Astrocyte (in vitro differentiated cells and primary cell): Measurements from ENCODE around the gene CFL1. TPM values are rescaled to one million over a fixed set of nuclear protein-coding genes. Genes with fewer than 3 reads are reported as not detected.

Source experiments
- DNase-seq: peaks from one replicate; pipeline ENCODE4 v3.0.0-alpha.2; 2010; ENCODE audit warnings: low read depth
- FAIRE-seq: peaks from 2 replicates; lab custom pipeline; 2011; peaks lifted over from hg19 to GRCh38; lab: Jason Lieb, UNC
- H2AFZ ChIP-seq: 2 replicates; pipeline ENCODE4 v1.6.0; 2012; ENCODE audit warnings: low read depth, low read length, inconsistent platforms
- H3K27ac ChIP-seq: 2 replicates; pipeline ENCODE4 v1.5.1; 2011; ENCODE audit warnings: low read depth, low read length, inconsistent platforms
- H3K27me3 ChIP-seq: 2 replicates; pipeline ENCODE4 v1.6.0; 2011; ENCODE audit warnings: low read length, inconsistent platforms; ENCODE audit not compliant: insufficient read depth
- H3K36me3 ChIP-seq: 2 replicates; pipeline ENCODE4 v1.5.1; 2011; ENCODE audit warnings: low read length, inconsistent platforms; ENCODE audit not compliant: insufficient read depth
- H3K4me1 ChIP-seq: 2 replicates; pipeline ENCODE4 v1.5.1; 2011; ENCODE audit warnings: low read length, inconsistent platforms; ENCODE audit not compliant: insufficient read depth
- H3K4me2 ChIP-seq: 2 replicates; pipeline ENCODE4 v1.6.0; 2012; ENCODE audit warnings: low read length, inconsistent platforms
- H3K4me3 ChIP-seq: 2 replicates; pipeline ENCODE4 v1.5.1; 2011; ENCODE audit warnings: low read depth, mild to moderate bottlenecking, low read length, inconsistent platforms; ENCODE audit not compliant: insufficient read depth
- H3K79me2 ChIP-seq: 2 replicates; pipeline ENCODE4 v1.6.0; 2012; ENCODE audit warnings: mild to moderate bottlenecking, low read length, inconsistent platforms; ENCODE audit not compliant: insufficient read depth
- H3K9ac ChIP-seq: 2 replicates; pipeline ENCODE4 v1.6.0; 2012; ENCODE audit warnings: mild to moderate bottlenecking, low read length, inconsistent platforms
- H3K9me3 ChIP-seq: 2 replicates; pipeline ENCODE4 v1.5.1; 2012; ENCODE audit warnings: low read depth, mild to moderate bottlenecking, low read length, inconsistent platforms; ENCODE audit not compliant: insufficient read depth
- H4K20me1 ChIP-seq: 2 replicates; pipeline ENCODE4 v1.6.0; 2012; ENCODE audit warnings: low read length, inconsistent platforms; ENCODE audit not compliant: insufficient read depth
- H3K27ac Mint-ChIP-seq: one replicate; pipeline ENCODE4 v1.8.0; 2021; ENCODE audit warnings: mild to moderate bottlenecking, mixed read lengths; ENCODE audit not compliant: unreplicated experiment
- H3K27me3 Mint-ChIP-seq: one replicate; pipeline ENCODE4 v1.8.0; 2021; ENCODE audit warnings: low read depth, mixed read lengths; ENCODE audit not compliant: unreplicated experiment
- H3K36me3 Mint-ChIP-seq: one replicate; pipeline ENCODE4 v1.8.0; 2021; ENCODE audit warnings: low read depth, mixed read lengths; ENCODE audit not compliant: unreplicated experiment
- H3K4me1 Mint-ChIP-seq: one replicate; pipeline ENCODE4 v1.8.0; 2021; ENCODE audit warnings: low read depth, mixed read lengths; ENCODE audit not compliant: unreplicated experiment
- H3K4me3 Mint-ChIP-seq: one replicate; pipeline ENCODE4 v1.8.0; 2021; ENCODE audit warnings: mild to moderate bottlenecking, moderate library complexity, mixed read lengths; ENCODE audit not compliant: unreplicated experiment
- H3K9me3 Mint-ChIP-seq: one replicate; pipeline ENCODE4 v1.8.0; 2021; ENCODE audit warnings: mild to moderate bottlenecking, mixed read lengths; ENCODE audit not compliant: unreplicated experiment
- EZH2 ChIP-seq: IDR thresholded peaks from 2 replicates; pipeline ENCODE4 v1.6.1; 2012; ENCODE audit warnings: mild to moderate bottlenecking, low read length, inconsistent platforms; ENCODE audit not compliant: insufficient read depth
- total RNA-seq: library from RNA; stranded (reverse); gene quantifications from 2 replicates; pipeline ENCODE4 v1.2.1, GENCODE V29; 2021
- TF ChIP-seq, protein P1 (sequence below): IDR thresholded peaks from 2 replicates; pipeline ENCODE4 v1.5.1; 2011; ENCODE audit warnings: low read depth, mild to moderate bottlenecking, inconsistent platforms, low read length, moderate library complexity; ENCODE audit not compliant: insufficient read depth

The CFL1 gene
- total RNA-seq, 1 donor from 2014 or later = 1,931 TPM

DNA sequence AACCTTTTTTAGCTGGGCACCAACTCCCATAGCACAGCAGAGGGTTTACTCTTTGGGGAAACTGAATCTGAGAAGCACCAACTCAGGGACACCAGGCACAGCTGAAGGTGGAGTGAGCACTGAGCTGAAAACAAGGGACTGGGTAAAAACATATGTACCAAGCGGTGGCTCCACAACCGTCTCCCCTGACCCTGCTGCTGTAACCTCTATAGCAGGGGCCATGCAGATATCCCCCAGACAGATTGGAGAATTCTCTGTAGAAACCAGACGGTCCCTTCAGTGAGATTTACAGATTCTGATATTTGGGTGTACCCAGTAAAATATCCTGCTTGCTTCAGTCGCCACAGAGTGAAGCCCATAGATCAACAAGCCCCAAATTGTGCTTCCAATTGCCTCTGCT lies 28.5 kb downstream of the CFL1 start:
- Mint-ChIP-seq H3K36me3 (peaks cover 3% of the 10 kb centered on the region), H3K27me3 (peaks cover 20% of the 10 kb centered on the region), H3K4me1 (peaks cover 2% of the 10 kb centered on the region), H3K4me3 (no peak overlapping the region), H3K9me3 (peaks cover 4% of the 10 kb centered on the region), H3K27ac (no peak overlapping the region)
- Histone ChIP-seq H3K9ac (no peak overlapping the region), H4K20me1 (no peaks in the 10 kb centered on the region), H3K9me3 (no peaks in the 10 kb centered on the region), H3K4me1 (peaks cover 14% of the 10 kb centered on the region), H3K4me3 (no peak overlapping the region), H3K27me3 (peaks cover 28% of the 10 kb centered on the region), H2AFZ (no peak overlapping the region), H3K36me3 (no peaks in the 10 kb centered on the region), H3K4me2 (no peak overlapping the region), H3K27ac (no peak overlapping the region), H3K79me2 (peaks cover 3% of the 10 kb centered on the region)
- TF ChIP-seq, protein P1, sequence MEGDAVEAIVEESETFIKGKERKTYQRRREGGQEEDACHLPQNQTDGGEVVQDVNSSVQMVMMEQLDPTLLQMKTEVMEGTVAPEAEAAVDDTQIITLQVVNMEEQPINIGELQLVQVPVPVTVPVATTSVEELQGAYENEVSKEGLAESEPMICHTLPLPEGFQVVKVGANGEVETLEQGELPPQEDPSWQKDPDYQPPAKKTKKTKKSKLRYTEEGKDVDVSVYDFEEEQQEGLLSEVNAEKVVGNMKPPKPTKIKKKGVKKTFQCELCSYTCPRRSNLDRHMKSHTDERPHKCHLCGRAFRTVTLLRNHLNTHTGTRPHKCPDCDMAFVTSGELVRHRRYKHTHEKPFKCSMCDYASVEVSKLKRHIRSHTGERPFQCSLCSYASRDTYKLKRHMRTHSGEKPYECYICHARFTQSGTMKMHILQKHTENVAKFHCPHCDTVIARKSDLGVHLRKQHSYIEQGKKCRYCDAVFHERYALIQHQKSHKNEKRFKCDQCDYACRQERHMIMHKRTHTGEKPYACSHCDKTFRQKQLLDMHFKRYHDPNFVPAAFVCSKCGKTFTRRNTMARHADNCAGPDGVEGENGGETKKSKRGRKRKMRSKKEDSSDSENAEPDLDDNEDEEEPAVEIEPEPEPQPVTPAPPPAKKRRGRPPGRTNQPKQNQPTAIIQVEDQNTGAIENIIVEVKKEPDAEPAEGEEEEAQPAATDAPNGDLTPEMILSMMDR = no peak
- FAIRE-seq (no peak), DNase-seq (no peak)

DNA sequence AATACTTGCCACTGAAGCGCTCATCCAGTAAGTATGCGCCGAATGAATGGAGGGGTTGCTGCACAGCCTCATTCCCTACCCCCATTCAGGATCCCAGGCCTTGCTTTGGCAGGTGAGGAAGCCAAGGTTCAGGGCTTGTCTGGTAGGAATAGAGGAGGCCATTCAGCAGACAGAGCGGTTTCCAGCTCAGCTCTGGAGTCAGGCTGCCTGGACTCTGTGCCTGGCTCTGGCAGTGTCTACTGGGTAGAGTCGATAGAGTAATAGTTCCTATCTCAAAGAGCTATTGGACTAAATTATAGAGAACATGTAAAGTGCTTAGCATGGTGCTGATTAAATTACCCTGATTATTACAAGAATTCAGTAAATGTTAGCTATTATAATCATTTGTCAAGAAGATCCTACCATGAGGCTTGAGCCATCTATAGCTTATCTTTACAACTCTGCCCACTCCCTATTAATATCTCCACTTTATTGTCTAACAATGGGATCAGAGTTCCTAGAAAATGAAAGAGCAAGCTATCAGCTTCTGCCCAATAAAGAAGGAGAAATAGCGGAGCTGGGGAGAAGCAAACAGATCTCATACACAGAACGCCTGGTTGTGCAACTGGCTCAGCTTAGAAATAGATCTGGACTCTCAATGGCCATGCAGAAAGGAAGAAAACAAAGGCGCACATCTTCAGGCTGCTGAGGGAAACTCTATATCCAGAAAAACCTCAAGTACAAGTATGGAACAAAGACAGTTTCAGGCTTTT lies 30.8 kb downstream of the CFL1 start:
- Mint-ChIP-seq H3K4me1 (no peaks in the 10 kb centered on the region), H3K27me3 (peaks cover 16% of the 10 kb centered on the region), H3K27ac (no peak overlapping the region), H3K9me3 (no peaks in the 10 kb centered on the region), H3K36me3 (peaks cover 3% of the 10 kb centered on the region), H3K4me3 (no peak overlapping the region)
- no peak overlapping the region for H3K27ac ChIP-seq
- no peak overlapping the region for H3K4me2 ChIP-seq
- H3K79me2 ChIP-seq = no peaks in the 10 kb centered on the region
- TF ChIP-seq, protein P1 = no peak
- TF ChIP-seq EZH2 = no peak
- H3K9ac ChIP-seq = no peak overlapping the region
- no peaks in the 10 kb centered on the region for H3K9me3 ChIP-seq
- DNase-seq (no peak), FAIRE-seq (no peak)
- H3K27me3 ChIP-seq = peaks cover 20% of the 10 kb centered on the region
- no peak overlapping the region for H2AFZ ChIP-seq
- H4K20me1 ChIP-seq = no peaks in the 10 kb centered on the region
- H3K4me1 ChIP-seq = no peaks in the 10 kb centered on the region
- no peaks in the 10 kb centered on the region for H3K36me3 ChIP-seq
- no peak overlapping the region for H3K4me3 ChIP-seq
